ENCODE data around the gene MAGIX.

GRCh38 chrX:49204709-49205108 lies 42.2 kb downstream of the MAGIX start:
- TF ChIP-seq POLR2AphosphoS5 (IDR thresholded peaks at IDR 0.05; ENCODE audit: low read depth, low read length) (no peak), TAF1 (IDR thresholded peaks at IDR 0.05; ENCODE audit: borderline replicate concordance, insufficient read depth, low read length) (no peak), REST (IDR thresholded peaks at IDR 0.05; ENCODE audit: insufficient read depth in 1 of 2, low read depth in 2 of 2, low read length in 2 of 2) (no peak), SIN3A (IDR thresholded peaks at IDR 0.05; ENCODE audit: borderline replicate concordance, insufficient read depth, low read length) (no peak), FOXP2 (optimal IDR thresholded peaks at IDR 0.05; ENCODE audit: borderline replicate concordance, extremely low read depth, extremely low read length, insufficient read depth) (no peak)
